ENCODE measurements around the gene LONP2.
A peak's percentile ranks its signal among the peaks of the same experiment; 100 is the strongest.
"Not testable (repeated sequence)": the region's sequence is repeated elsewhere in the genome, so short reads cannot be mapped to it uniquely, and the experiment has no call there.

LONP2 gene

DNA sequence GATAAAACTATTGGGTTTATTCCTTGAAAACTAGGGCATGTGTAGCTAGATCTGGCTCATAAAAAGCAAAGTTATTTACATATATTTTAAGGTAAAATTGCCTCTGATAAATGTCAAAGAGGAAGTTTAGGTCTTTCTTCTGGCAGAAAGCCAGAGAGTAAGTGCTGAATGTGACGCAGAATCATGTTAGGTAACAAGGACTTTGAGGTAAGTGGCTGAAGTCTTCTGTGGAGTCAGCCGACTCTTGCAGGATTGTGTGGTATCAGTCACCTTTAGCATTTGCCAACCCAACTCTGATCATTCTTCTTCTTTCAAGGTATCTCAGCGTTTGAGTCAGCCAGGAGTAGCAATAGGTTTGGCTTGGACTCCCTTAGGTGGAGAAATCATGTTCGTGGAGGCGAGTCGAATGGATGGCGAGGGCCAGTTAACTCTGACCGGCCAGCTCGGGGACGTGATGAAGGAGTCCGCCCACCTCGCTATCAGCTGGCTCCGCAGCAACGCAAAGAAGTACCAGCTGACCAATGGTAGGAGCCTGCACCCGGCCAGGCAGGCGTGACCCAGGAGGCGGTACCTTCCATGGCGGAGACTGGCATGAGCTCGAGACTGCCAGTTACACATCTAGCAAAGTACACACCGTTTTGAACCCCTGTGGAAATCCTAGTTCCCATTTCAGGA, 103.2 kb downstream of the LONP2 start:
- DNase-seq: peak; percentile 29 to 35

DNA sequence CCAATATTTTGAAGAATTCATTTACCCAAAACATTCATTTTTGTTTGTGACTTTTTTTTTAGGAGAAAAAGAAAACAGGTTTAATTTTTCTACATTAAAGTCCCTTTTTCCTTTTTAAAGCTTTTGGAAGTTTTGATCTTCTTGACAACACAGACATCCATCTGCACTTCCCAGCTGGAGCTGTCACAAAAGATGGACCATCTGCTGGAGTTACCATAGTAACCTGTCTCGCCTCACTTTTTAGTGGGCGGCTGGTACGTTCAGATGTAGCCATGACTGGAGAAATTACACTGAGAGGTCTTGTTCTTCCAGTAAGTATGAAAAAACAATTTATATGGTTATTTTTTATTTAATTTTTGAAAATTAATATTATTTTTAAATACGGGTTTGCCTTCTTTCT, 103.9 kb downstream of the LONP2 start:
- no peak for DNase-seq

DNA sequence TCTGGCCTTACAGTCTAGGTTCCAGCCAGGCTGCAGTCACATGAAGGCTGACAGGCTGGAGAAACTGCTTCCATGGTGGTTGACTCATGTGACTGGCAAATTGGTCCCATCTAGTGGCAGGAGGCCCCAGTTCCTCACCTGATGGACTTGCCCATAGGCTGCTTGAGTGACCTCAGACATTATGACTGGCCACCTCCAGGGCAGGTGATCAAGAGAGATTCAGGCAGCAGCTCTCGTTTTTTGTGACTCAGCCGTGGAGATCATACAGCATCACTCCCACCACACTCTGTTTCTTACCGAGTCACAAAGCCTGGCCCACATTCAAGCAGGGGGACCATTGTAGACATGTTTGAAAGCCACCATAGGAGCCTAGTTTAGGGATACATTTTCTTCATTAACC, 106.6 kb downstream of the LONP2 start:
- DNase-seq: no peak

- DNase-seq: peak; percentile 73 to 85
Measured at GRCh38 chr16:48352648-48353390, 108.7 kb downstream of the LONP2 start.

- DNase-seq: peak; percentile 71 to 85
Measured at GRCh38 chr16:48353565-48354163, 109.6 kb downstream of the LONP2 start.

- DNase-seq: not testable (repeated sequence)
Measured at GRCh38 chr16:48354385-48354784, 110.3 kb downstream of the LONP2 start.

DNA sequence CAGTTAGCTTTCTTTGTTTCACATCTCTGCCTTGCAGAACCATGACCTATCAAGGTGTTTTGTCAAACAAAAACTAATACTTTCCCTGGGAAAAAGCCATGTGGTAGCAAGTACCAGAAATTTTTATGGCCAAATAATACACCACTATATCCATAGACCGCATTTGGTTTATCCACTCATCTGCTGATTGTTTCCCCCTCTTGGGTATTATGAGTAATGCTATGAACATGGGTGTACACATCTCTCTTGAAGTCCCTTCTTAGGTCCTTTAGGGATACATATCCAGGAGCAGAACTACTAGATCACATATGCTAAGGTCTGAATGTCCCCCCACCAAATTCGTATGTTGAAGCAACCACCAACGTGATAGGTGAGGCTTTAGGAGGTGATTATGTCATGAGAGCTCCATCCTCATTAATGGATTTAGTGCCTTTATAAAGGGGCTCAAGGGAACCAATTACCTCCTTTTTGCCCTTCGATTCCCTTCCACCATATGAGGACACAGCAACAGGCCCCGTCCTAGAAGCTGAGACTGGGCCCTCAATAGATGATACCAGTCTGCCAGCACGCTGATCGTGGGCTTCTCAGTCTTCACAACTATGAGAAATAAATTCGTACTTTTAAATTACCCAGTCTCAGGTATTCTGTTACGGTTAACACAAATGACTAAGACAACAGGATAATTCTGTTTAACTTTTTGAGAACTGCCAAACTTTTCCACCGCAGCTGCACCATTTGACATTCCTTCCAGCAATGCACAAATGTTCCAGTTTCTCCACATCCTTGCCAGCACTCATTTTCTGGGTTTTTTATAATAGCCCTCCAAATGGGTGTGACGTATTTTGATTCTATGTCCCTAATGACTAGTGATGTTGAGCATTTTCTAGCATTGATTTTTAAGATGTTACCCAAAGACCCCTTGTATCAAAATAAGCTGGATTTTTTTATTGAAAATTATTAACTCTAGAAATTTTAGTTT, 111.1 kb downstream of the LONP2 start:
- no peak for DNase-seq

DNA sequence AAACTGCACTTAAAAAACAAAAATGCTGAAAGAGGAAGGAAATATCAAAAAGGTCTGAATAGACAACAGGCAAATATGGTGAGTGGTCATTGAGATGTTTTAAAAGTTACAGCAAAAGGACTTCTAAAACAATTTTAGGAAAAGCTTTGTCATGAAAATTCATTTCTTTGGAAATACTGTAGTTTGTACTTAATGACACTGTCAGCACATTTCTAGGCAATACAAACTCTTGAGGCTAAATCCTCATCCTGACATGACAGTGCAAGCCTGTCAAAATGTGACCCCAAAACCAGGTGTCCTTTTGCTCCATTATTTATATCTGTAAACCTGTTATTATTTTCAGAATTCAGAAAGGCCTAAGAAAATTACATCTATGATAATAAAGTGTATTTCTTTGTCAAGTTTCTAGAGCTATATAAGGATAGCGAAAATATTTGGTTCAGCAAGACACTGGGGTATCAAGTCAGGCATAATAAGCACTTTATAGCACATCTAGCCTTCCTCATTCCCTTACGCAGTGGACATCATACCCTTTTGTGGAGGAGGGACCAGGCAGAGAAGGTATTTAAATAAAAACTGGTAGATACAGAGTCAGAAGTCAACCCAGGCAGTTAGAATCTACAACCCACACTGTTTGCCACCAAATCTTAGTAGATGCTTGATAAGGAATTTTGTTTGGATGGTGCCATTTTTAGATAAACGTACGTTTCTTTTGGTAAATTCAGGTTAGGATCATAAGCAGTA, 112.7 kb downstream of the LONP2 start:
- no peak for DNase-seq

GRCh38 chr16:48358419-48358818, 114.3 kb downstream of the LONP2 start:
- no peak for DNase-seq

- DNase-seq: no peak
Measured at GRCh38 chr16:48359983-48360382, 115.9 kb downstream of the LONP2 start.

- no peak for DNase-seq
Measured at GRCh38 chr16:48361012-48361411, 116.9 kb downstream of the LONP2 start.

DNA sequence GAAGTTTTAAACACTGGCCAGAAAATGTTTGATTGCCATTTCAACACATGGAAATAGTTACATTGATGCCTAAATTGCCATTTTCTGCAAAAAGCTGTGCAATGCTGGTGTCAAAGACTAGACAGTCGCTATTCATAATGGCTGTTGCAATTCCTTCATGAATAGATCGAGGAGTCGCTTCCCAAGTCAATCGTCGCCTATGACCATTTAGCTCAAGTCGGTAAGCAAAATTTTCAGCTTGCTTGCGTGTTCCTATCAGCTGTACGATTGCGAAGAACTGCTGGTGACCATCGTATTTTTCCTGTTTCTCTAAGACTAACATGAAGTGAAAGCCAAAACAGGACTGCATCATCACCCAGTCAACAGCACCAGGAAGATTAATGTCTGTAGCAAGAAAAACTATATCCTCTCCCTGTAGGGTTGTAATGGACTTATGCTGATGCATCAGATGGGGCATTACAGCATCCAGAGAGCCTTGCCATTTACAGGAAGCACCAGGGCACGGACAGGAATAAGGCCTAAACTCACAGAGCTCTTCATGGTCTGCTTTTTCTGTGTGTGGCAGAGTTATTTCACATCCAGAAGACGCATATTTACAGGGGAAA, 117.5 kb downstream of the LONP2 start:
- DNase-seq: no peak

DNA sequence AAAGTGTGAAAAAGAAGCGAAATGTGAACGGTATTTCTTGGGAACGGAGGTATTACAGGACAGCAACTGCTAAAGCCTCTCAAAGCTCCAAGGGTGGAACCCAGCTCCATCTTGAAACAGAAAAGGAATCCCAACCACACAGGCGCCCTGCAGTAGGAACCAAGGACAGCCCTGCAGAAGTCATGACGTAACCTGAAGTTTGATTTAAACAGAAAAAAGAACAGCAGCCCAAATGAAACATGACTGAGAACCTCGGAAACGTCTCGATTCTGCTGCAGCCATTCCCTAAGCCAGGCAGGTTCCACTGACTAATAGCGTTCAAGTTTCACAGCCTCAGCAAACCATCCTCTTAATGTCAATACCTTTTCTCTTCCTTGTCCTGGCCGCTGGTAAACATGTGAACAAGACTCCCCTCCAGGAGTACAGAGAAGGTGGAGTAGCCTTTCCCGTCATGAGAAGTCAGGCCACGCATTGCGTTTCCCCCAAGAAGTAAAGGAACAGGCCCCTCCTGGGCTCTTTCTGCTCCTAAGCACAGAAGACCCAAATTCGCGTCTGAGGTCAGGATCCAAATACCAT, 121.0 kb downstream of the LONP2 start:
- DNase-seq: no peak

GRCh38 chr16:48365601-48366164, 121.6 kb downstream of the LONP2 start:
- peak; percentile 89 to 90 for DNase-seq

GRCh38 chr16:48366165-48367093, 122.3 kb downstream of the LONP2 start:
- DNase-seq: peak; percentile 58 to 71

- no peak for DNase-seq
Measured at GRCh38 chr16:48367441-48368049, 123.4 kb downstream of the LONP2 start.

- no peak for DNase-seq
Measured at GRCh38 chr16:48369765-48370164, 125.7 kb downstream of the LONP2 start.

- no peak for DNase-seq
Measured at GRCh38 chr16:48370229-48370628, 126.1 kb downstream of the LONP2 start.

- DNase-seq: not testable (repeated sequence)
Measured at GRCh38 chr16:48370668-48371392, 126.7 kb downstream of the LONP2 start.

Data from inflammatory macrophage treated with lipopolysaccharide for 1 hour (primary cell).